ENCODE measurements around the gene ARPC5L. TPM values are rescaled to one million over a fixed set of nuclear protein-coding genes. Genes with fewer than 3 reads are reported as not detected.

ARPC5L gene
- total and polyA plus RNA-seq, 2 donors: 22.3 to 46.4 TPM

- no peak for DNase-seq (ENCODE audit: low read depth in 6 of 9, low spot score in 9 of 9)
- WGBS: 97% methylated on average over 10 of the region's 10 CpGs
- peaks cover 5 to 47% of the 10 kb centered on the region in 2 donors for H3K27me3 ChIP-seq (ENCODE audit: control insufficient read depth in 2 of 2, insufficient read depth in 1 of 2, low read length in 1 of 2)
Observed at GRCh38 chr9:124849801-124850200, 12.1 kb upstream of the ARPC5L start.

GRCh38 chr9:124852121-124852828, 9.7 kb upstream of the ARPC5L start:
- DNase-seq (ENCODE audit: low read depth in 6 of 9, low spot score in 9 of 9): no peak
- H3K4me3 ChIP-seq (ENCODE audit: low read length in 2 of 2): no peak overlapping the region

More at GRCh38 chr9:124849801-124850200, 12.1 kb upstream of the ARPC5L start:
- H3K4me1 ChIP-seq (ENCODE audit: control insufficient read depth in 2 of 2, insufficient read depth in 2 of 2, low read length in 2 of 2): peaks cover 4 to 6% of the 10 kb centered on the region in 2 donors
- no peak overlapping the region for H3K4me3 ChIP-seq (ENCODE audit: low read length in 2 of 2)
- H3K36me3 ChIP-seq (ENCODE audit: control insufficient read depth in 2 of 2, insufficient read depth in 2 of 2, low read length in 1 of 2): no peaks in the 10 kb centered on the region
- no peaks in the 10 kb centered on the region for H3K9me3 ChIP-seq (ENCODE audit: control insufficient read depth in 2 of 2, insufficient read depth in 1 of 2, low read length in 1 of 2)
- no peak overlapping the region for H3K27ac ChIP-seq (ENCODE audit: low read depth in 1 of 2, low read length in 1 of 2)

GRCh38 chr9:124852829-124853531, 8.9 kb upstream of the ARPC5L start, which contains the start of gene WDR38:
WDR38 (plus strand) TSS chr9:124853460; CDS start chr9:124853532, 72 bp downstream.
- Histone ChIP-seq H3K27me3 (ENCODE audit: control insufficient read depth in 2 of 2, insufficient read depth in 1 of 2, low read length in 1 of 2) (peaks cover 5 to 46% of the 10 kb centered on the region in 2 donors), H3K9me3 (ENCODE audit: control insufficient read depth in 2 of 2, insufficient read depth in 1 of 2, low read length in 1 of 2) (no peaks in the 10 kb centered on the region), H3K36me3 (ENCODE audit: control insufficient read depth in 2 of 2, insufficient read depth in 2 of 2, low read length in 1 of 2) (peaks cover 16 to 20% of the 10 kb centered on the region in 2 donors), H3K4me3 (ENCODE audit: low read length in 2 of 2) (peak within 1 kb of the TSS in 1 of 2 donors; percentile 41), H3K27ac (ENCODE audit: low read depth in 1 of 2, low read length in 1 of 2) (no peak within 1 kb of the TSS), H3K4me1 (ENCODE audit: control insufficient read depth in 2 of 2, insufficient read depth in 2 of 2, low read length in 2 of 2) (peaks cover 4 to 6% of the 10 kb centered on the region in 2 donors)
- peak in 6 of 9 donors; percentile 28 to 72 (median 64) for DNase-seq (ENCODE audit: low read depth in 6 of 9, low spot score in 9 of 9)
- WGBS: 4% methylated on average over 51 of the region's 51 CpGs

More at GRCh38 chr9:124852121-124852828, 9.7 kb upstream of the ARPC5L start:
- Histone ChIP-seq H3K9me3 (ENCODE audit: control insufficient read depth in 2 of 2, insufficient read depth in 1 of 2, low read length in 1 of 2) (no peaks in the 10 kb centered on the region), H3K27me3 (ENCODE audit: control insufficient read depth in 2 of 2, insufficient read depth in 1 of 2, low read length in 1 of 2) (peaks cover 5 to 49% of the 10 kb centered on the region in 2 donors), H3K4me1 (ENCODE audit: control insufficient read depth in 2 of 2, insufficient read depth in 2 of 2, low read length in 2 of 2) (peaks cover 4 to 6% of the 10 kb centered on the region in 2 donors), H3K27ac (ENCODE audit: low read depth in 1 of 2, low read length in 1 of 2) (no peak overlapping the region), H3K36me3 (ENCODE audit: control insufficient read depth in 2 of 2, insufficient read depth in 2 of 2, low read length in 1 of 2) (peaks cover 9 to 13% of the 10 kb centered on the region in 2 donors)
- WGBS: 88% methylated on average over 13 of the region's 13 CpGs

- no peak overlapping the region for H3K27ac ChIP-seq (ENCODE audit: low read depth in 1 of 2, low read length in 1 of 2)
- DNase-seq (ENCODE audit: low read depth in 6 of 9, low spot score in 9 of 9): no peak
- no peaks in the 10 kb centered on the region for H3K9me3 ChIP-seq (ENCODE audit: control insufficient read depth in 2 of 2, insufficient read depth in 1 of 2, low read length in 1 of 2)
- H3K27me3 ChIP-seq (ENCODE audit: control insufficient read depth in 2 of 2, insufficient read depth in 1 of 2, low read length in 1 of 2): peaks cover 3 to 44% of the 10 kb centered on the region in 2 donors
- no peak overlapping the region for H3K4me3 ChIP-seq (ENCODE audit: low read length in 2 of 2)
- peaks cover 23 to 27% of the 10 kb centered on the region in 2 donors for H3K36me3 ChIP-seq (ENCODE audit: control insufficient read depth in 2 of 2, insufficient read depth in 2 of 2, low read length in 1 of 2)
- peaks cover 4 to 6% of the 10 kb centered on the region in 2 donors for H3K4me1 ChIP-seq (ENCODE audit: control insufficient read depth in 2 of 2, insufficient read depth in 2 of 2, low read length in 2 of 2)
- WGBS: 81% methylated on average over 11 of the region's 11 CpGs
Observed at GRCh38 chr9:124853605-124854143, 8.3 kb upstream of the ARPC5L start.

- no peak for DNase-seq (ENCODE audit: low read depth in 6 of 9, low spot score in 9 of 9)
- Histone ChIP-seq H3K36me3 (ENCODE audit: control insufficient read depth in 2 of 2, insufficient read depth in 2 of 2, low read length in 1 of 2) (peaks cover 28 to 32% of the 10 kb centered on the region in 2 donors), H3K27ac (ENCODE audit: low read depth in 1 of 2, low read length in 1 of 2) (no peak overlapping the region)
Observed at GRCh38 chr9:124854161-124854560, 7.8 kb upstream of the ARPC5L start.

GRCh38 chr9:124854822-124855221, 7.1 kb upstream of the ARPC5L start:
- Histone ChIP-seq H3K4me1 (ENCODE audit: control insufficient read depth in 2 of 2, insufficient read depth in 2 of 2, low read length in 2 of 2) (peaks cover 4 to 10% of the 10 kb centered on the region in 2 donors), H3K9me3 (ENCODE audit: control insufficient read depth in 2 of 2, insufficient read depth in 1 of 2, low read length in 1 of 2) (no peaks in the 10 kb centered on the region), H3K4me3 (ENCODE audit: low read length in 2 of 2) (no peak overlapping the region), H3K27ac (ENCODE audit: low read depth in 1 of 2, low read length in 1 of 2) (no peak overlapping the region), H3K27me3 (ENCODE audit: control insufficient read depth in 2 of 2, insufficient read depth in 1 of 2, low read length in 1 of 2) (peaks cover 3 to 41% of the 10 kb centered on the region in 2 donors), H3K36me3 (ENCODE audit: control insufficient read depth in 2 of 2, insufficient read depth in 2 of 2, low read length in 1 of 2) (peaks cover 34 to 38% of the 10 kb centered on the region in 2 donors)
- 86% methylated on average over 7 of the region's 7 CpGs for WGBS
- no peak for DNase-seq (ENCODE audit: low read depth in 6 of 9, low spot score in 9 of 9)

More at GRCh38 chr9:124854161-124854560, 7.8 kb upstream of the ARPC5L start:
- Histone ChIP-seq H3K4me3 (ENCODE audit: low read length in 2 of 2) (no peak overlapping the region), H3K27me3 (ENCODE audit: control insufficient read depth in 2 of 2, insufficient read depth in 1 of 2, low read length in 1 of 2) (peaks cover 3 to 44% of the 10 kb centered on the region in 2 donors), H3K4me1 (ENCODE audit: control insufficient read depth in 2 of 2, insufficient read depth in 2 of 2, low read length in 2 of 2) (peaks cover 4 to 6% of the 10 kb centered on the region in 2 donors), H3K9me3 (ENCODE audit: control insufficient read depth in 2 of 2, insufficient read depth in 1 of 2, low read length in 1 of 2) (no peaks in the 10 kb centered on the region)
- 94% methylated on average over 8 of the region's 8 CpGs for WGBS

GRCh38 chr9:124855566-124855943, 6.4 kb upstream of the ARPC5L start:
- Histone ChIP-seq H3K27ac (ENCODE audit: low read depth in 1 of 2, low read length in 1 of 2) (no peak overlapping the region), H3K36me3 (ENCODE audit: control insufficient read depth in 2 of 2, insufficient read depth in 2 of 2, low read length in 1 of 2) (peaks cover 39 to 46% of the 10 kb centered on the region in 2 donors), H3K4me1 (ENCODE audit: control insufficient read depth in 2 of 2, insufficient read depth in 2 of 2, low read length in 2 of 2) (peaks cover 4 to 17% of the 10 kb centered on the region in 2 donors), H3K9me3 (ENCODE audit: control insufficient read depth in 2 of 2, insufficient read depth in 1 of 2, low read length in 1 of 2) (no peaks in the 10 kb centered on the region), H3K4me3 (ENCODE audit: low read length in 2 of 2) (no peak overlapping the region), H3K27me3 (ENCODE audit: control insufficient read depth in 2 of 2, insufficient read depth in 1 of 2, low read length in 1 of 2) (peaks cover 3 to 37% of the 10 kb centered on the region in 2 donors)
- 97% methylated on average over 18 of the region's 18 CpGs for WGBS
- no peak for DNase-seq (ENCODE audit: low read depth in 6 of 9, low spot score in 9 of 9)

- WGBS: 89% methylated on average over 16 of the region's 16 CpGs
- Histone ChIP-seq H3K36me3 (ENCODE audit: control insufficient read depth in 2 of 2, insufficient read depth in 2 of 2, low read length in 1 of 2) (peaks cover 39 to 51% of the 10 kb centered on the region in 2 donors), H3K27ac (ENCODE audit: low read depth in 1 of 2, low read length in 1 of 2) (no peak overlapping the region), H3K4me3 (ENCODE audit: low read length in 2 of 2) (no peak overlapping the region), H3K4me1 (ENCODE audit: control insufficient read depth in 2 of 2, insufficient read depth in 2 of 2, low read length in 2 of 2) (peaks cover 8 to 23% of the 10 kb centered on the region in 2 donors), H3K27me3 (ENCODE audit: control insufficient read depth in 2 of 2, insufficient read depth in 1 of 2, low read length in 1 of 2) (peaks cover 3 to 31% of the 10 kb centered on the region in 2 donors), H3K9me3 (ENCODE audit: control insufficient read depth in 2 of 2, insufficient read depth in 1 of 2, low read length in 1 of 2) (no peaks in the 10 kb centered on the region)
- DNase-seq (ENCODE audit: low read depth in 6 of 9, low spot score in 9 of 9): no peak
Observed at GRCh38 chr9:124855944-124856765, 5.8 kb upstream of the ARPC5L start.

Measured in thymus (tissue), 11 donors.